ENCODE data around the gene PHACTR2.

The PHACTR2 gene

DNA sequence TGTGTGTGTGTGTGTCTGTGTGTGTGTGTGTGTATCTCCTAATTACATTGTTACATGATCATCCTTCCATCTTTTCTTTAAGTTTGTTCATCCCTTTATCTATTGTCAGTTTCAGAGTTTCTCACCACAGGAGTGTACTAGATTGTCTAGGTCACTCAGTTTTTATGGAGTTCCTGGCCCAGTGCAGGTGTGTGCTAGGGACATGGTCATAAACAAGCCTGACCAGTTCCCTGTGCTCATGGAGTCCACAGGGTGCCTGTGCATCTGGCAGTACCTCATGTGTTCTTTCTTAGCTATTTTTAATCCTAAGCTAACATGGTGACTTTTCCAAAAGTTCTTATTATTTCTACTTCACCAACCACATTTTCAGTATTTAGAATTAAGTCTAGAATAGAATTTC lies 43.9 kb downstream of the PHACTR2 start:
- H3K4me3 Mint-ChIP-seq, result no peak overlapping the region
- H3K36me3 Mint-ChIP-seq (ENCODE audit: low read depth), result peaks cover 47% of the 10 kb centered on the region
- no peaks in the 10 kb centered on the region for H3K4me1 Mint-ChIP-seq
- TF ChIP-seq, protein P1, sequence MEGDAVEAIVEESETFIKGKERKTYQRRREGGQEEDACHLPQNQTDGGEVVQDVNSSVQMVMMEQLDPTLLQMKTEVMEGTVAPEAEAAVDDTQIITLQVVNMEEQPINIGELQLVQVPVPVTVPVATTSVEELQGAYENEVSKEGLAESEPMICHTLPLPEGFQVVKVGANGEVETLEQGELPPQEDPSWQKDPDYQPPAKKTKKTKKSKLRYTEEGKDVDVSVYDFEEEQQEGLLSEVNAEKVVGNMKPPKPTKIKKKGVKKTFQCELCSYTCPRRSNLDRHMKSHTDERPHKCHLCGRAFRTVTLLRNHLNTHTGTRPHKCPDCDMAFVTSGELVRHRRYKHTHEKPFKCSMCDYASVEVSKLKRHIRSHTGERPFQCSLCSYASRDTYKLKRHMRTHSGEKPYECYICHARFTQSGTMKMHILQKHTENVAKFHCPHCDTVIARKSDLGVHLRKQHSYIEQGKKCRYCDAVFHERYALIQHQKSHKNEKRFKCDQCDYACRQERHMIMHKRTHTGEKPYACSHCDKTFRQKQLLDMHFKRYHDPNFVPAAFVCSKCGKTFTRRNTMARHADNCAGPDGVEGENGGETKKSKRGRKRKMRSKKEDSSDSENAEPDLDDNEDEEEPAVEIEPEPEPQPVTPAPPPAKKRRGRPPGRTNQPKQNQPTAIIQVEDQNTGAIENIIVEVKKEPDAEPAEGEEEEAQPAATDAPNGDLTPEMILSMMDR (IDR thresholded peaks at IDR 0.05; ENCODE audit: unreplicated experiment in 3 of 3), result no peak
- H3K9me3 Mint-ChIP-seq, result peaks cover 8% of the 10 kb centered on the region
- H3K27me3 Mint-ChIP-seq (ENCODE audit: low read depth), result no peaks in the 10 kb centered on the region
- H3K27ac Mint-ChIP-seq, result no peak overlapping the region

DNA sequence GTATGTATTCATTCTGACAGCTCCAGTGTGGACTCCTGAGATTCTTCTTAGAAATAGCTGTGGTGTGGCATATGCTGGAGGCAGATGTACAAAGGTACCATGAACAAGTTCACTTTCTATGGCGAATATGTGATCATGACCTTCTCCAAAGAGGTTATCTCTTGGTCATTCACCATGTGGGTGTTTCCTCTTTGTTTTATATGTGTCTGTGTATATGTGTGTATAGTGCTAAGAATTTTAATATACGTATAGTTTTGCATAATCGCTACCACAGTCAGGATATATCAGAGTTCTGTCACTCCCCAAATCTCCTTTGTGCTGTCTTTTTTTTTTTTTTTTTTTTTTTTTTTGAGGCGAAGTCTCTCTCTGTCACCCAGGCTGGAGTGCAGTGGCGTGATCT lies 47.1 kb downstream of the PHACTR2 start:
- Mint-ChIP-seq H3K9me3 (peaks cover 18% of the 10 kb centered on the region), H3K4me1 (no peaks in the 10 kb centered on the region), H3K27ac (no peak overlapping the region), H3K27me3 (ENCODE audit: low read depth) (no peaks in the 10 kb centered on the region), H3K4me3 (no peak overlapping the region), H3K36me3 (ENCODE audit: low read depth) (peaks cover 59% of the 10 kb centered on the region)
- TF ChIP-seq, protein P1 (IDR thresholded peaks at IDR 0.05; ENCODE audit: unreplicated experiment in 3 of 3), result no peak

DNA sequence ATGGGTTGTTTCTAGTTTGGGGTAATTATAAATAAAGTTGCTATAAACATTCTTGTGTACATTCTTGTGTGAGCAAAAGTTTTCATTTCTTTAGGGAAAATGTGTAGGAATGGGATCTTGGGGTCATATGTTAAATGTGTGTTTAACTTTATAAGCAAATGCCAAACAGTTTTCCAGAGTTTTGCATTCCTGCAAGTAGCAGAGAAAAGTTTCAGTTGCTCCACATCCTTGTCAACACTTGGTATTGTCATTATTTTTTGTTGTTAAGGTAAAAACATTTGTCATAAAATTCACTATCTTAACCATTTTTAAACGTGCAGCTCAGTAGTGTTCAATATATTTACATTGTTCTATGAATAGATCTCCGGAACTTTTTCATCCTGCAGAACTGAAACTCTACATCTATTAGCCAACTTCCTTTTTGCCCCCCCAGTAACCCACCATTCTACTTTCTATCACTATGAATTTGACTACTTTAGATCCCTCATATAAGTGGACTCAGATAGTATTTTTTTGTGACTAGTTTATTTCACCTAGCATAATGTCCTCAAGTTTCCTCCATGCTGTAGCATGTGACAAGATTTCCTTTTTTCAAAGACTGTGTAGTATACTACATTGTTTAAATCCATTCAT lies 48.4 kb downstream of the PHACTR2 start:
- Mint-ChIP-seq H3K4me1 (no peaks in the 10 kb centered on the region), H3K9me3 (peaks cover 18% of the 10 kb centered on the region), H3K4me3 (no peak overlapping the region), H3K27ac (no peak overlapping the region), H3K36me3 (ENCODE audit: low read depth) (peaks cover 54% of the 10 kb centered on the region), H3K27me3 (ENCODE audit: low read depth) (no peaks in the 10 kb centered on the region)
- TF ChIP-seq, protein P1 (IDR thresholded peaks at IDR 0.05; ENCODE audit: unreplicated experiment in 3 of 3), result no peak

DNA sequence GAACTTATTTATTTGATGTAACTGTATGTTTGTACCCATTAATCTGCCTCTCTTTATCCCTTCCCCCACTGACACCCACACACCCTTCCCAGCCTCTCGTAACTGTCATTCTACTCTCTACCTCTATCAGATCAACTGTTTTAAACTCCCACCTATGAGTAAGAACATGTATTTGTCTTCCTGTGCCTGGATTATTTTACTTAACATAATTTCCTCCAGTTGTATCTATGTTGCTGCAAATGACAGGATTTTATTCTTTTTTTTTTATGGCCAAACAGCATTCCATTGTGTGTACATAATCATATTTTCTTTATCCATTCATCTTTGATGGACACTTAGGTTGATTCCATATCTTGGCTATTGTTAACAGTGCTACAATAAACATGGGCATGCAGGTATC lies 49.3 kb downstream of the PHACTR2 start:
- Mint-ChIP-seq H3K9me3 (peaks cover 18% of the 10 kb centered on the region), H3K36me3 (ENCODE audit: low read depth) (peaks cover 51% of the 10 kb centered on the region), H3K4me1 (no peaks in the 10 kb centered on the region), H3K4me3 (no peak overlapping the region), H3K27me3 (ENCODE audit: low read depth) (no peaks in the 10 kb centered on the region), H3K27ac (no peak overlapping the region)
- TF ChIP-seq, protein P1 (IDR thresholded peaks at IDR 0.05; ENCODE audit: unreplicated experiment in 3 of 3), result no peak

DNA sequence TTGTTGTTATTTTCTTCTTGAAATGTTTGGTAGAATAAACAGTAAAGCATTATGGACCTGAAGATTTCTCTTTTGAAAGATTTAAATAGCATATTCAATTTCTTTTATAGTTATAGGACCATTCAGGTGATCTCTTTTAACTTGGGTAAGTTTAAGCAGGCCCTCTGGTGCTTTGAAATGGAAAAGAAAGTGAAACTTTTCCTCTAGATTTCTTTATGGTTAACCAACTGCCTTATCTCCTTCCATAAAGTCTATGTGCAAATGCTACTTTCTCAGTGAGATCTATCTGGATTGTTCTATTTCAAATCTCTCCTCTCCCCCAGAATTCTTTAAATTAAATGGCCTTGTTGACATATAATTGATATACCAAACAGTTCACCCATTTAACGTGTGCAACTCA lies 54.0 kb downstream of the PHACTR2 start:
- H3K4me3 Mint-ChIP-seq, result no peak overlapping the region
- TF ChIP-seq, protein P1 (IDR thresholded peaks at IDR 0.05; ENCODE audit: unreplicated experiment in 3 of 3), result no peak

DNA sequence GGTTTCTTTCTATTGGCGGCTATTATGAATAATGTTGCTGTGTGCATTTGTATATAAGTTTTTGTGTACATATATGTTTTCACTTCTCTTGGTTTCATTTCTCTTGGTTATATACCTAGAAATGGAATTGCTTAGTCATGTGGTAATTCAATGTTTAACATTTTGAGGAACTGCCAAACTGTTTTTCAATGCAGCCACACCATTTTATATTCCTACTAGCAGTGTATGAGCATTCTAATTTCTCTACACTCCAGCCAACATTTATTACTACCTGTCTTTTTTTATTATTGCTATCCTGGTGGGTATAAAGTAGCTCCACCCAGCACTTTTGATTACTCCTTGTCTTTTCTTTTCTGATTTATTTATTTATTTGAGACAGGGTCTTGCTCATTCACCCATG lies 54.8 kb downstream of the PHACTR2 start:
- H3K4me3 Mint-ChIP-seq, result no peak overlapping the region
- H3K9me3 Mint-ChIP-seq, result peaks cover 2% of the 10 kb centered on the region
- H3K36me3 Mint-ChIP-seq (ENCODE audit: low read depth), result peaks cover 17% of the 10 kb centered on the region
- no peak overlapping the region for H3K27ac Mint-ChIP-seq
- H3K27me3 Mint-ChIP-seq (ENCODE audit: low read depth), result no peaks in the 10 kb centered on the region
- H3K4me1 Mint-ChIP-seq, result peaks cover 14% of the 10 kb centered on the region
- TF ChIP-seq, protein P1 (IDR thresholded peaks at IDR 0.05; ENCODE audit: unreplicated experiment in 3 of 3), result no peak

More for the DNA sequence above, 54.0 kb downstream of the PHACTR2 start:
- Mint-ChIP-seq H3K9me3 (peaks cover 9% of the 10 kb centered on the region), H3K27me3 (ENCODE audit: low read depth) (no peaks in the 10 kb centered on the region), H3K36me3 (ENCODE audit: low read depth) (peaks cover 25% of the 10 kb centered on the region), H3K4me1 (peaks cover 14% of the 10 kb centered on the region), H3K27ac (no peak overlapping the region)

All from nephron (organoid).